NCI-H524 (cell line): ENCODE results near the gene TMEM260.

Experiments used
- DNase-seq, 2 experiments: peaks; one replicate each; lab custom pipeline; 2025; lab: John Stamatoyannopoulos, UW

The TMEM260 gene

DNA sequence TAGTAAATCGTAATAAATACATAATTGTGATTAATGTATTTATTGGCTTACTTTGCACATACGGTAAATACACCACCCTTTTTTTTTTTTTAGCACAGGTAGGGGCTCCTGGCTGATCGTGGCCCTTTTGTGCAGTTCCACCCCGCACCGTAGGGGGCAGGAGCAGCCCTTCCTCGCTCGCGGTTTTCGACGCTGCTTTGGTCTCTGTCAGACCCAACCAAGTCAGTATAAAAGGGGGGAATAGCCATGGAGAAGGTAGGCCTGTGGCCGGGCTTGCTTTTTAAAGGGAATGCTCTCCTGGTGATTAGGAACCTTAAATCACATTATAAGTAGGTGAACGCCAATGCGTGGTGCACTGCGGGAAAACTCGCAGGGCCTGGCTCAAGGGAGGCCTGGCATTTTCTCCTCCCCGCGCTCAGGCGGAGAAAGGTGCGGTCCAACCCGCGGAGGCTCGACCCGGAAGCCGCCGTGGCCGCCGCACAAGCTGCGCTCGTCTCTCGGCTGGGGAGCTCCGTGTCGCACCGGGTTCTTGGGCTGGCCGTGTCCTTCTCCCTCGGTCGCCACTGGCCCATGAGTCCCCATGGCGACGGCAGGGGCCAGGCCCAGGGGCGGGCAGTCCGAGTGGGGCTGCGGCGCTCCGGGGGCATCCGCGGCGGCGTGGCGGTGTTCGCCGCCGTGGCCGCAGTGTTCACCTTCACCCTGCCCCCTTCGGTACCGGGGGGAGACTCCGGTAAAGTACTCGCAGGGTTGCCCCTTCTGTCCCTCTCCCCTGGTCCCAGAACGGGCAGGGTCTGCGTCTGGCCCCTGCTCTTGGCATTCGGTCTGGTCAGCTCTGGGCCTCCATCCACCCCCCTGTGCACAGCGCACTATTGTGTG lies at the start of gene TMEM260:
TSS of gene TMEM260 (plus strand) at position 454 of the 876 bp plus-strand sequence. CDS start at position 571, 117 bp downstream.
- peak; percentile 88 to 89 for DNase-seq

DNA sequence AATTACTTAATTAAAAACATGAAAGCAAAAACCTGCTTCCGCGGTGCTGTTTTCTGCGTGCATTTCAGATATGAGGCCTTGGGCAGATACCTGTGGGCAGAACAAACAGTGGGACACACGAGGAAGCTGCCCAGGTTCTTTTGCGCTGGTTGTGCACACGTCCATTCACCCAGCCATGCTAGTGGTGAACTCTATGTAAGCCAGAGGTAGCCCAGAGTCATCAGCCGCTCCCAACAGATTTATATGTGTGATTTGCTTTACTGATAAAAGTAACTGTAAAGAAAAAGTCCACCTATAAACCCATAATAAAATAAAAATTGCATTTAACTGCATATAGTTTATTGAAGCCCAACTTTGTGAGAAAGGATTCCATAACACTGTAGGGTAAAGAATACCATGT lies 47.1 kb upstream of the TMEM260 start:
- no peak for DNase-seq

DNA sequence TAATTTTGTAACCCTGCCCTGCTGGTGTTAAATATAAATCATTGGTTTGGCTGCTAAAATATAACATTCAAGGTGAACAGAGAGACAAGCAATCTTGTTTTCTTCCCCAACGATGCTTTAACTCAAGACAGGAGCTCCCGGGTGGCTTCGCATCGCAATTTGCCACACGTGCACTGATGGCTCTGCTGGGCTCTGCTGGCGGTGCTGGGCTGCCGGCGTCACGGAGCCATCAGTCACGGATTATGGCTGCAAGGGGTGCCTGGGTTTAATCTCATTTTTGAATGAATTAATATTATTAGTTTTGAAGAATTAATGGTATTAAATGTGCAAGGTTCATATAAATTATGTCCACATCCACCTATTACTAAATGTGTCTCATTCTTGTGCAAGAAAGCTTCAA lies 44.9 kb upstream of the TMEM260 start:
- DNase-seq, result no peak

DNA sequence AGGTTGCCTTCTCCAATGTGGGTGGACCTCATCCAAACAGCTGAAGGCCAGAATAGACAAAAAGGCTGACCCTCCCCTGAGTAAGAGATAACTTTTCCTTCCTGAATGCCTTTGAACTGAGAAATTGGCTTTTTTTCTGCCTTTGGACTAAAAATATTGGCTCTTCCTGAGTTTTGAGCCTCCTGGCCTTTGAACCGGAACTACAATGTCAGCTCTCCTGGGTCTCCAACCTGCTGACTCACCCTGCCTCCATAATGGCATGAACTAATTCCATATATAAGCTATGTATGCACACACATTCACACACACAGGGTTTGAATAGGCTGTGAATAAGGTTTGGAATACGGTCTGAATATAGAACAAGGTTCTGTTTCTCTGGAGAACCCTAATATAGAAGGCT lies 39.7 kb upstream of the TMEM260 start:
- no peak for DNase-seq

DNA sequence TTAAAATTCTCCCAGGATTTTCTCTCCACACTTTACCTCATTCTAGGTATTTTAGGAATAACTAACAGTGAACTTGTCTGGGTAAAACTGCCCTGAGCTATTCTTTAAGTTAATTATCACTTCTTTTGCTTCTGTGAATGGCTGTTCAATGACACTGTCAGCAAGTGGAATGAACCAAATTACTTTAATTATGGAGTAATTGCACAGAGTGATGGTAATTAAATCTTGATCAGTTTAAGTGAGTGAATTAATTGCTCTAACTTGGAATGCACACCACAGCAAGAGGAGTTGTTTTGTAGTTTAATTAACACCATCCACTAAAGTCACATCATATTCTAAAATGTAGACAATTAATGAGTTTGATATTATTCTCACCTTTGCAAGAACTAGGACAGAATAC lies 36.2 kb upstream of the TMEM260 start:
- no peak for DNase-seq

DNA sequence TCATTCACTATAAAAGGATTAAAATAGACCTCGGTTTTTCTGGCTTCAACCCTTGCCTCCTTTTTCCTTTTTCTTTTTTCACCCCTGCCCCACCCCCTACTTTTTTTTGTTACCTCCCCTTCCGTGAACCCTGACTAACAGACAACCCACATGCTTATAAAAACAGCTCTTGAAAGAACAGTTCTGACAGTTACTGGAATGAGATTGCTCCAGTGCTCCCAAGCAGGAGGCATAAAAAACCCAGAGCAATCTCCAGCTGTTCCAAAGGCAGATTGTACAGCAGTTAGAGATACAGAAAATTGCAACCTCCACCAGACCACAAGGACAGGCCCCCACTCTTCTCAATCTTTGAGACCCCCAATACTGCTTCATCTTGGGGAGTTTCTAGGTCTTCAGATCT lies 29.9 kb upstream of the TMEM260 start:
- no peak for DNase-seq

DNA sequence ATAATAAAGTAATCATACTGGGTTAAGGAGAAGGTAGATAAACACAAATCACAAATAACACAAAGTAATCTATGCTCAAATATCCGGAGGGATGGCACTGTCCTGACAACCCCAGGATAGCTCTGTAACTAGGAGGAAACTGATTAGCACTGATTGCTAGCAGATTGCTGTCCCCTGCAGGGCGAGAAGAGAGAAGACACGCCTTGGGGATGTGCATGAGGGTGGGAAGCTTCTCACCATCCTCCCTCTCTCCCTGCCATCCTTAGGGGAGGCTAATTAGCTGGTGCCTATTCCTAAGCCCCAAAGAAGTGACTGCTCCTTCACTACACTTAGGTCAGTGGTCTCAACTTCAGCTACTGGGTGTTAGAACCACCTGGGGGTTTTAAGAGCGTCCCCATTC lies 27.0 kb upstream of the TMEM260 start:
- peak in 1 of 2 experiments; percentile 34 for DNase-seq

DNA sequence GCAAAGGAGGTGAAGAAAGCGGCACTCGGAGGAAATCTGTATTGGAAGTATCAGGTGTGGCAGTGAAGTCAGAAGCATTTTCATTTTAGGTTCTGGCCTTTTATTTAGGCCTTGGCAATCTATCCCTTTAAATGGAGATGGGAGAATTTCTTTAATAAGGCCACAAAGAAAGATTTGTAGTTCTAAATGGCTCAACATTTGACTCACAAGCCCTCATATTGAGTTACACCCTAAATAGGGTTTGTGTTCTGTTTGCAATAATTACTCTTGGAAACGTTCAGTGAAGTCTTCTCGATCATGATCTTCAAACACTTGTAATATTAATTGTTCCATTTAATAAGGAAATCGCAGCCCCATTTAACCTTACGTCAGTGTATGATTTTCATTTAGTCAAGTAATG lies 25.3 kb upstream of the TMEM260 start:
- DNase-seq, result no peak

DNA sequence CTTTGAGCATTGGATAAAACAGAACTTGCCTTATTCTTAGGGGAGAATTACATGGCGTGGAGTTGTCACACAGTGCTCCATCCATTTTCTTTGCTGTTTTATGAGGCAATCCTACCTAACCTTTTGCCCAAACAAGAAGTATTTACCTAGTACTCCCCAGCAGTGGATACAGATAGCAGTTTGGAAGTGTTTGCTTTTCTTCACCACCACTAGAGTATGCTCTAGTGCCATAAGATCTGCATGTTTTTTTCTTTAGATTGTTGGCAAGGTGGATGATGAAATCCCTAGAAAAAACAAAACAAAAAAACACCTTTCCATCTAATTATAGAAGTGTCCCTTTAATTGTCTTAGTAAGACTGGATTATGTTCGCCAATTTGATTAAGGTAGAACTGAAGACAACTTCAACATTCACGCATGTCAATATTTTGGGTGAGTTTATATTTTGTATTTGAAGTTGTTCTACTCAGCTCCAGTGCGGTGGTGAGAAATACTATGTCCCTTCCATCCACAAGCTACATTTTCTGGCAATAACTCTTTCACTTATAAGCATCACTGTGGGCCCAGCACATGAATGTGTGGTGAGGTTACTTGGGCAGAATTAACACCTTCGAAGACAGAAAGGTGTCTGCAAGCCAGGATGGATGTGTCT lies 23.6 kb upstream of the TMEM260 start:
- peak; percentile 60 to 80 for DNase-seq

DNA sequence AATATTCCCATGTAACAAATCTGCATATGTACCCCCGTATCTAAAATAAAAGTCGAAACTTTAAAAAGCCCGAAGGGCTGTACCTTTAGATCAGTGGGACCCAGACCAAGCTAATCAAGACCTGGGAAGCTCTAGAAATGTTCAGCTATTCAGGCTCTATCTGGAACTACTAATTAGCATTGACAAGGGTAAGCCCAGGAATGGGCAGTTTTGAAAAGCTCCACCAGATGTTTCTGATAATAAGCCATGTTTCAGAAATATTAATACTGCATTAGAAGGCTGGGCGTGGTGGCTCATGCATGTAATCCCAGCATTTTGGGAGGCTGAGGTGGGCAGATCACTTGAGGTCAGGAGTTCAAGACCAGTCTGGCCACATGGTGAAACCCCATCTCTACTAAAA lies 20.4 kb upstream of the TMEM260 start:
- DNase-seq, result peak in 1 of 2 experiments; percentile 21

DNA sequence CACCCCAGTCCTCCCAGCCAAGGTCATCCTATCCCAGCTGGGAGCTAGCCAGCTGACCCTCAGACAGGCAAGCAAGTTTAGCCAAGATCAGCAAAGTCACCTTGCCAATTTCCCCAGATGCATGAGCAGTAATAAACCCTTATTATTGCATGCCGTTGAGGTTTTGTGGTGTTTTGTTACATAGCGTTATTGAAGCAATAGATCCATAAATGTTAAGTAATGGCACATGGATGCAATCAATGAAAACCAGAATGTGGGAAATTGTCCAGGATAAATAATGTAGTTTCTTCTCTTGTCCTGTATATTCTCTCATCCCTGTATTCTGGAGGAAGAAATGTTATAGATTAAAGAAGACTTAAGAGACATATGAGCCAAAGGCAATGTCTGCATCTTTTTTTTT lies 18.0 kb upstream of the TMEM260 start:
- DNase-seq, result no peak

DNA sequence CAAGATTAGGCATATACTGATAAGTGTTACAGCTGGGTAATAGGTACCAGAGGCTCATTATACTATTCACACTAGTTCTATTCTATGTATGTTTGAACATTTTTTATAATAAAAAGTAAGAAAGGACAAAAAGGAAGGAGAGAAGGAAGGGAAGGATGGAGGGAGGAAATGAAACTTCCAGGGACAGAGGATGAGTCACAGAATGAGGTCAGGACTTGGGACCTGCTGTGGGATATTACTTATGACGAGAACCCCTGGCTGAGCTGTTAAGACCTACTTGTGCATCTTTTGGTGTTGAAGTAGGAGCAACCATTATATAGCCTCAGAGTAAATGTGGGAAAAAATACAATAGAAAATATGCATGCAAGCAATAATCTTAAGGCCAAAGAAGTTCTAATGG lies 16.7 kb upstream of the TMEM260 start:
- DNase-seq, result no peak

DNA sequence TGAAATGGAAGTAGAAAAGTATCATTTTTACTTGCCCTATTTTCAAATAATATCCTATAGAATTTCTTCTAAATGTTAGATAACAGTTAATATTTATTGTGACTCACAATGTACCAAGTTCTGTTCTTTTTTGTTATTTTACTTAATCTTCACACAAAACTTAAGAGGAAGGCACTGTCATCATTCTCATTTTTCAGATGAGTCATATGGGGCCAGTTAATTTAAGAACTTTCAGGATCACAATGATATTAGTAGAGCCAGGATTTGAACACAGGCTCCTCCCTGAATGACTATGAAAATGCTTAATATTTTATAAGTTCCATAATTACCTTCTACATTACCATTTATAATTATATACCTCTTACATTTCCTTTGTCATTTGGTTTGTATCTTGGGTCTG lies 10.4 kb upstream of the TMEM260 start:
- DNase-seq, result no peak

DNA sequence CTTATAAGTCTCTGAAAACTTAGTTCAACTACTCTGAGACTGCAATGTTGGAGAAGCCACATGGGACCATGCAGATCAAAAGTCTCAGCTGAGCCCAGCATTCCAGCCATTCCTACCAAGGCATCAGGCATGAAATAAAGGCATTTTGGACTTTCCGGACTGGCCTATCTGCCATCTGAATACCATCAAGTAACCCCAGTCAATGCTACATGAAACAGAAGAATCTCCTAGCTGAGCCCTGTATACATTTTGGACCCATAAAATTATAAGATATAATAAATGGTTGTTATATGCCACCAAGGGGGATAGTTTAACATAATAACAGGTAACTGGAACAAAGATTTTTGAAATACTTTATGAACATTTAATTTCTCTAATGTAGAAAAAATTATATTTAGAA lies 9.3 kb upstream of the TMEM260 start:
- no peak for DNase-seq

DNA sequence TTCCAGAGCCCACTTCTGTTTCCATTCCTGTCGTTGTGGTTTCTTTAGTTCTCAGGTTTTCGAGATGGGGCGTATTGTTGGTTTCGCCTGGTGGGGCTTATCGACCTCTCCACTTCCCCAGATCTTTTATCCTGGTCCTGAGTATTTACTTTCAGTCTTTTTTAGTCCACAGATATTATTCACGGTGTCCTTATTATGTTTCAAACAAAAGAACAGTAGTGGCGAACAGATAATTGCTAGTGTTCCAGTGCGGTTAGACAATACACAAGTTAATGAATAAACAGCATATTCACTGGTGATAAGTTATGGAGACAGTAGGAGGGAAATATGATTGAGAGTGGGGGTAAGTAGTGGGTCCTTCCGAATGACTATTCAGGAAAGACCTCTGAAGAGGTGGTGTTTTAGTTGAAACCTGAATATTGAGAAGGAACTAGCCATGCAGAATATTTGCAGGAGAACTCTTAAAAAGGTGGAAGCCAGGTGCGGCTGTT lies 668 bp downstream of the TMEM260 start:
- DNase-seq, result no peak

DNA sequence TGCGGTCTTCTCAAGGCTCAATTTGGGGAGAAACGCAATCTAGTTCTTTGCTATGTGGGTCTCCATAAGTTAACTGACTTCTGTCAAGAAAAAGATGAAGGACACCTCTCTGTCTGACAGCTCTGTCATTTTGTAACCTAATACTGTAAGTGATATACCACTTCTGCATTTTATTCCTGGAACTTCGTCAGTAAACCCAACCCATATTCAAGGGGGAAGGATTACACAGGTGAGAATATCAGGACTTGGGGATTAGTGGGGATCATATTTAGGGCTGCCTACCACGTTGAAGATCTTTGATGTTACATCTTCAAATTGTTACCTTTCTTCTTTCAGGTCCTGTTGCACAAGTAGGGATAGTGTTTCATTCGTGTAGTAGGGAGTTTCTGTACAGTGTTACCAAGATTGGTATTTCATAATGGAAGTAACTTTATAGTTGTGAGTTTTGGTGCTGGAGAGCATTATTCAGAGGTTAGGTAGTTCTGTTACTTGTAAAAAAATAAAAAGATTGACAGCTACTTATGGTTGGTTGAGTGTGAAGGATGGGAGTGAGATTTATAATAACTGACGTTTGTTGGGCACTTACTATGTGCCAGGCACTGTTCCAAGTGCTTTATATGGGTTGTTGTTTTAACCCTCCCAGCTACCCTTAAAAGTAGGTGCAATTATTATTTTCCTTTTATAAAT lies 1.6 kb downstream of the TMEM260 start:
- DNase-seq, result peak in 1 of 2 experiments; percentile 40

DNA sequence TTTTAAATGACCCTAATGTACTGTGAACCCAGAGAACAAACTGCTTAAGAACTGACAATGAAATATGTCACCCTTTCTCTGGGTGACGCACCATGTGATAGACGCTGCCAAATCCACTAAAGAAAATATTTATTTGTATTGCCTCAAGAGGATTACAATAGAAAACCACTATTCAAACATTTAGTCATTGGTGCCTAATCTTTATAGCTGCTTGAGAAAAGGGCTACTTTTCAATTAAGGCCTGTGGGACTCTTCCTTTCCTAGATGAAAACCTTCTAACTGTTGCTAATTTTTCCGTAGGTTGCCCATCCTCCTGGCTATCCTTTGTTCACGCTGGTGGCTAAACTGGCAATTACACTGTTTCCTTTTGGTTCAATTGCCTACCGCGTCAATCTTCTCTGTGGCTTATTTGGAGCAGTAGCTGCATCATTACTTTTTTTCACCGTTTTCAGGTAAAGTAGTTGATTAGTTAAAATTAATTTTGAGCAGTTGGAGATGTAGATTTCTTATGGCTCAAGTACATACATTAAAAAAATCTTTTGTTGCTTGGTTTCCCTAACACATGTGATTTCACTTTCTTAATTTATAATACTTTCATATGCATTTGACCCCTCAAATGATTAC lies 6.0 kb downstream of the TMEM260 start:
- no peak for DNase-seq

DNA sequence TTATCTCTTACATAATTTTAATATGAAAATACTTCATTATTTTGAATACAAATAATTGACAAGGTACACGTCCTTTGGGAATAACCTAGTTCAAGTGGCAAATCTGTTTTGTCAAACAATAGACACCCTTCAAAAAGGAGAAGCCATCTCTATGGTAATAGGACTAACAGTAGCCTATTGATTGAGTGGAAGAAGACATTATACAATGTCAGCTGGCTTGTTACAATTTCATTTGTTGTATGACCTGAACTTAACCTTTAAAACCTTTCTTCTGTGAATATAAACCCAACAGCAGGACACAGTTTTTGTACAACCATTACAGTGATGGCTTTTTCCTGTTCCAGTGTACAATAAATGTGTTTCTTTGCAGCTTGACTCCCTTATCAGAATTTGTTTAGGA lies 8.1 kb downstream of the TMEM260 start:
- no peak for DNase-seq

DNA sequence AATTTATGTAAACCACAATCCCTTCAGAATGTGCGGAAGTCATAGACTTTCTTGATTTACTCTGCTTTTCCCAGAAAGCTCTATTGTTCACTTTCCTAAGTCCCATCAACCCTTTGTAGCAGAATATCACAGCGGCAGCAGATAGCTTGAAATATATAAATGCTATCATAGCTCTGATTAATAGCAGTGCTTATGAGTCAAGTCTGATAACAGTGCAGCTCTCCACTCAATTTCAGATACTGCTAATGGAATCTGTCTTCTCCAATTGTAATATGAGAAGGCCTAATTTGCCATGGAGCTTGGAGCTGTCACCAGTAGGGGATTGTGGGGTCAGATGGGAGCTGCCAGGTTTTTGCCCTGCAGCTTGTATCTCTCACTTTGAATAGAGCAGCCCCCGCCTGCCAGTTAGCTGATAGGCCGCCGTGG lies 10.9 kb downstream of the TMEM260 start:
- DNase-seq, result peak; percentile 80 to 97

DNA sequence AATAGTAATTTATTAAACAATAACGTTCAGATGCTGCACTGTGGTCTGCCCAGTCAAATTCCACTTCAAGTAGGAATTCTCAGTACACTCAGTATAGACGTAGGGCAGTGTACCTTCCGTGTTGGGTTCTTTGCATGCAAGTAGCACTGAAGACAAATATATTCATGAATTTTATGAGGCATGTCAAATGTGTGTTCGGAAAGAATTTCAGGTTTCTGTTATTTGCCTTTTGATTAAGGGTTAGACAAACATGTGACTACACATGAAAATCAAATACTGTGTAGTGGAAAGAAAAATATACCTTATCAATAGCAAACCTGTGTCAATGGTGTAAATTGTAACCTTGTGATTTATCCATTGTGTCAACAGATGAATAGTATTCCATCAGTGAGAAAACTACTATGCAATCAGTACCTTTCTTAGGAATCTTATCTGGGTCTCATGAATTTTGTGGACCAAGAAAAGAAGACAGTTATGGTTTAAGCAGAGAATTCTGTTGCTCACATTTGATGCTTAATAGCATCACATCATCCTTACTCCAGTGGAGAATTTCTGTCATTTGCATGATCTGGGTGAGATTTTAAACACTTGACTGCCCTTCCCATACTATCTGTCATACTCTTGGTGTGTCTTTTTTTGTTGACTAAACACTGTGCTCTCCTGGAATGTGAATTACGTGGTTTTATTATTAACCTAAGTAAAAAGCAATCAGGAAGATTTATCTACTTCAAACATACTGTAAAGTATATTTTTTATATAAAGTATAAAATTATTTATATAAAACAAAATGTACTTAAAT lies 13.3 kb downstream of the TMEM260 start:
- DNase-seq, result no peak

DNA sequence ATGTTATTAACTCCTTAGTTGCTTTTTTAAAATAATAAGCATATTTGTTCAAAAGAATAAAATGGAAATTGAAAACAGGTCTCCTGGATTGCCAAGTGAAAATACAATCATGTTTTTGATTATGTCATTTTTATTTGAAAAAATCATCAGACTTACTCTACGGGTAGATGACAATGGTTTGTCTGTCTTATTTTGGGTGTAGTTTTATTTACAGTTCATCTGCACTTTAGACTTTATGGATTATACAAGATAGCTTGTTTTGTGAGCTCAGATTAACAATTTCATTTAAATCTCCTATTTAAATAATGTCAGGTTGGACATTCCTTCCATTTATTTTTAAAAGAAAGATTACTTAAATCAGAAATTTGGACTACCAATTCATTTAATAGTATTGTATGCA lies 14.8 kb downstream of the TMEM260 start:
- no peak for DNase-seq
